GM23338 (cell line): ENCODE results near the gene PSKH1. TPM values are rescaled to one million over a fixed set of nuclear protein-coding genes. Genes with fewer than 3 reads are reported as not detected.

Source experiments
- ATAC-seq: fragments of 200-7000 bp; cut with Tn5 transposase; 3 replicates; pipeline ENCODE4 v1.9.1; 2020
- DNase-seq: peaks from one replicate; pipeline ENCODE4 v3.0.0-alpha.2; 2015; ENCODE audit warnings: low spot score
- H2AFZ ChIP-seq: fragments of 200-600 bp; sonication (generic); 2 replicates; pipeline ENCODE4 v1.8.0; 2016; ENCODE audit warnings: antibody characterized with exemption, mild to moderate bottlenecking, moderate library complexity
- H3F3A ChIP-seq: fragments of 200-600 bp; sonication (generic); replicated peaks from 2 replicates; pipeline ENCODE4 v1.8.0; 2017; ENCODE audit warnings: antibody characterized with exemption, mixed run types, low read depth
- H3K27ac ChIP-seq: fragments of 200-600 bp; sonication (generic); 2 replicates; pipeline ENCODE4 v1.6.1; 2016; ENCODE audit warnings: low read depth
- H3K27me3 ChIP-seq: fragments of 200-600 bp; sonication (generic); 2 replicates; pipeline ENCODE4 v1.8.0; 2016; ENCODE audit warnings: mild to moderate bottlenecking, mixed run types, moderate library complexity; ENCODE audit not compliant: insufficient read depth
- H3K36me3 ChIP-seq: fragments of 200-600 bp; sonication (generic); 2 replicates; pipeline ENCODE4 v1.8.0; 2016; ENCODE audit warnings: mild to moderate bottlenecking; ENCODE audit not compliant: insufficient read depth
- H3K4me1 ChIP-seq: fragments of 200-600 bp; sonication (generic); 2 replicates; pipeline ENCODE4 v1.8.0; 2016; ENCODE audit warnings: mild to moderate bottlenecking, moderate library complexity; ENCODE audit not compliant: insufficient read depth
- H3K4me2 ChIP-seq: fragments of 200-600 bp; sonication (generic); 2 replicates; pipeline ENCODE4 v1.7.1; 2017; ENCODE audit warnings: mixed run types
- H3K4me3 ChIP-seq: fragments of 200-600 bp; sonication (generic); 2 replicates; pipeline ENCODE4 v1.6.1; 2016; ENCODE audit warnings: mixed run types
- H3K79me2 ChIP-seq: fragments of 200-600 bp; sonication (generic); replicated peaks from 2 replicates; pipeline ENCODE4 v1.8.0; 2017; ENCODE audit warnings: mild to moderate bottlenecking; ENCODE audit not compliant: insufficient read depth
- H3K9me2 ChIP-seq: fragments of 200-600 bp; sonication (generic); 2 replicates; pipeline ENCODE4 v1.8.0; 2017; ENCODE audit not compliant: insufficient read depth
- H4K20me1 ChIP-seq: fragments of 200-600 bp; sonication (generic); replicated peaks from 2 replicates; pipeline ENCODE4 v1.8.0; 2017; ENCODE audit warnings: mild to moderate bottlenecking; ENCODE audit not compliant: insufficient read depth
- H3K27ac Mint-ChIP-seq: 2 replicates; pipeline ENCODE4 v1.8.0; 2020; ENCODE audit warnings: inconsistent platforms, mild to moderate bottlenecking, moderate library complexity, mixed read lengths
- H3K27me3 Mint-ChIP-seq: 3 replicates; pipeline ENCODE4 v1.8.0; 2022; ENCODE audit warnings: low read depth, mild to moderate bottlenecking, moderate library complexity, mixed read lengths, inconsistent platforms; ENCODE audit not compliant: insufficient read depth, poor library complexity
- H3K36me3 Mint-ChIP-seq: 3 replicates; pipeline ENCODE4 v1.8.0; 2021; ENCODE audit warnings: low read depth, mild to moderate bottlenecking, inconsistent platforms, moderate library complexity, mixed read lengths
- H3K4me1 Mint-ChIP-seq: 3 replicates; pipeline ENCODE4 v1.8.0; 2020; ENCODE audit warnings: mild to moderate bottlenecking, inconsistent platforms, mixed read lengths
- H3K4me3 Mint-ChIP-seq: 3 replicates; pipeline ENCODE4 v1.8.0; 2021; ENCODE audit warnings: moderate library complexity, mild to moderate bottlenecking, inconsistent platforms, mixed read lengths
- H3K9me3 Mint-ChIP-seq: 3 replicates; pipeline ENCODE4 v1.8.0; 2020; ENCODE audit warnings: moderate library complexity, mild to moderate bottlenecking, inconsistent platforms, mixed read lengths
- CREB1 ChIP-seq: fragments of 250-450 bp; sonication (Bioruptor Pico); IDR thresholded peaks from 2 replicates; pipeline ENCODE4 v1.5.0; 2020; ENCODE audit warnings: low read depth, mild to moderate bottlenecking, moderate library complexity
- EZH2phosphoT487 ChIP-seq: fragments of 200-600 bp; sonication (generic); IDR thresholded peaks from one replicate; pipeline ENCODE4 v1.8.1; 2018; ENCODE audit warnings: antibody characterized with exemption; ENCODE audit not compliant: unreplicated experiment
- POLR2AphosphoS5 ChIP-seq: IDR thresholded peaks from 2 replicates; pipeline ENCODE4 v1.6.1; 2016; ENCODE audit warnings: antibody characterized with exemption, low read depth
- STAT1 ChIP-seq: IDR thresholded peaks from one replicate; pipeline ENCODE4 v1.6.1; 2016; ENCODE audit warnings: antibody characterized with exemption; ENCODE audit not compliant: unreplicated experiment
- ZNF331 ChIP-seq: fragments of 250-450 bp; sonication (Bioruptor Pico); IDR thresholded peaks from 2 replicates; pipeline ENCODE4 v1.5.0; 2020; ENCODE audit warnings: low read depth, mild to moderate bottlenecking, moderate library complexity
- polyA plus RNA-seq: library from polyadenylated mRNA; unstranded; fragments of >200 nt; fragmentation: Nextera tagmentation; extraction: Ambion mirVana; gene quantifications from 2 replicates; pipeline ENCODE4 v1.2.1, GENCODE V29; 2016
- total RNA-seq: library from RNA; depleted of rRNA; stranded (reverse); fragments of >200 nt; shearing (Covaris generic); gene quantifications from 2 replicates; pipeline ENCODE4 v1.2.3, GENCODE V29; 2014
- TF ChIP-seq, protein P1 (sequence below): IDR thresholded peaks from 2 replicates; pipeline ENCODE4 v1.6.1; 2016; ENCODE audit warnings: antibody characterized with exemption
- TF ChIP-seq, protein P2 (sequence below): IDR thresholded peaks from one replicate; pipeline ENCODE4 v1.6.1; 2018; ENCODE audit warnings: antibody characterized with exemption; ENCODE audit not compliant: unreplicated experiment

Gene PSKH1
- total and polyA plus RNA-seq, 2 experiments from 2014 or later: 14.3 to 23.9 TPM

DNA sequence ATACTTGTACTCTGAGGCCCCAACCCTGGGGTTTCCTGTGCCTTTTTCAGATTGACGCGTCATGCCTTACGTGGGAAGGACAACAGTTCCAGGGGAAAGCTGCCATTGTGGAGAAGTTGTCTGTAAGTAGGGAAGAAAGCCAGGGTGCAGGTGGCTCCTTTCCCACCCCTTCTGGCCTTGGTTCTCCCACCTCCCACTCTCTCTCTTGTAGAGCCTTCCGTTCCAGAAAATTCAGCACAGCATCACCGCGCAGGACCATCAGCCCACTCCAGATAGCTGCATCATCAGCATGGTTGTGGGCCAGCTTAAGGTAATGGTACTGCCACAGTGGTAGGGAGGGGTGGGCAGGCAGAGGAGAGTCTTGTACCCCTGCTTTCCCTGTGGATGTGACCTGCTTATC, 24.8 kb upstream of the PSKH1 start:
- Mint-ChIP-seq H3K4me3 (no peak overlapping the region; the same call in 2 of the 3 replicates), H3K9me3 (no peaks in the 10 kb centered on the region; the same call in 2 of the 3 replicates), H3K4me1 (peaks cover 15% of the 10 kb centered on the region), H3K27ac (no peak overlapping the region), H3K36me3 (peaks cover 67% of the 10 kb centered on the region), H3K27me3 (peaks cover 9% of the 10 kb centered on the region)
- Histone ChIP-seq H2AFZ (no peak overlapping the region), H3K79me2 (peaks cover 25% of the 10 kb centered on the region), H3K4me2 (no peak overlapping the region), H3K4me1 (peaks cover 4% of the 10 kb centered on the region; the same call in 1 of the 2 replicates), H3F3A (peaks cover 46% of the 10 kb centered on the region), H3K4me3 (no peak overlapping the region), H3K27ac (no peak overlapping the region), H3K36me3 (peaks cover 39% of the 10 kb centered on the region), H3K27me3 (no peaks in the 10 kb centered on the region), H3K9me2 (no peaks in the 10 kb centered on the region), H4K20me1 (peaks cover 25% of the 10 kb centered on the region)
- no peak for ATAC-seq
- DNase-seq: no peak
- no peak for TF ChIP-seq EZH2phosphoT487
- TF ChIP-seq, protein P1, sequence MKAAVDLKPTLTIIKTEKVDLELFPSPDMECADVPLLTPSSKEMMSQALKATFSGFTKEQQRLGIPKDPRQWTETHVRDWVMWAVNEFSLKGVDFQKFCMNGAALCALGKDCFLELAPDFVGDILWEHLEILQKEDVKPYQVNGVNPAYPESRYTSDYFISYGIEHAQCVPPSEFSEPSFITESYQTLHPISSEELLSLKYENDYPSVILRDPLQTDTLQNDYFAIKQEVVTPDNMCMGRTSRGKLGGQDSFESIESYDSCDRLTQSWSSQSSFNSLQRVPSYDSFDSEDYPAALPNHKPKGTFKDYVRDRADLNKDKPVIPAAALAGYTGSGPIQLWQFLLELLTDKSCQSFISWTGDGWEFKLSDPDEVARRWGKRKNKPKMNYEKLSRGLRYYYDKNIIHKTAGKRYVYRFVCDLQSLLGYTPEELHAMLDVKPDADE: no peak
- no peak for TF ChIP-seq CREB1 (CRISPR knock-in tag)
- TF ChIP-seq, protein P2, sequence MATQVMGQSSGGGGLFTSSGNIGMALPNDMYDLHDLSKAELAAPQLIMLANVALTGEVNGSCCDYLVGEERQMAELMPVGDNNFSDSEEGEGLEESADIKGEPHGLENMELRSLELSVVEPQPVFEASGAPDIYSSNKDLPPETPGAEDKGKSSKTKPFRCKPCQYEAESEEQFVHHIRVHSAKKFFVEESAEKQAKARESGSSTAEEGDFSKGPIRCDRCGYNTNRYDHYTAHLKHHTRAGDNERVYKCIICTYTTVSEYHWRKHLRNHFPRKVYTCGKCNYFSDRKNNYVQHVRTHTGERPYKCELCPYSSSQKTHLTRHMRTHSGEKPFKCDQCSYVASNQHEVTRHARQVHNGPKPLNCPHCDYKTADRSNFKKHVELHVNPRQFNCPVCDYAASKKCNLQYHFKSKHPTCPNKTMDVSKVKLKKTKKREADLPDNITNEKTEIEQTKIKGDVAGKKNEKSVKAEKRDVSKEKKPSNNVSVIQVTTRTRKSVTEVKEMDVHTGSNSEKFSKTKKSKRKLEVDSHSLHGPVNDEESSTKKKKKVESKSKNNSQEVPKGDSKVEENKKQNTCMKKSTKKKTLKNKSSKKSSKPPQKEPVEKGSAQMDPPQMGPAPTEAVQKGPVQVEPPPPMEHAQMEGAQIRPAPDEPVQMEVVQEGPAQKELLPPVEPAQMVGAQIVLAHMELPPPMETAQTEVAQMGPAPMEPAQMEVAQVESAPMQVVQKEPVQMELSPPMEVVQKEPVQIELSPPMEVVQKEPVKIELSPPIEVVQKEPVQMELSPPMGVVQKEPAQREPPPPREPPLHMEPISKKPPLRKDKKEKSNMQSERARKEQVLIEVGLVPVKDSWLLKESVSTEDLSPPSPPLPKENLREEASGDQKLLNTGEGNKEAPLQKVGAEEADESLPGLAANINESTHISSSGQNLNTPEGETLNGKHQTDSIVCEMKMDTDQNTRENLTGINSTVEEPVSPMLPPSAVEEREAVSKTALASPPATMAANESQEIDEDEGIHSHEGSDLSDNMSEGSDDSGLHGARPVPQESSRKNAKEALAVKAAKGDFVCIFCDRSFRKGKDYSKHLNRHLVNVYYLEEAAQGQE: no peak

- H3K9me3 Mint-ChIP-seq: no peaks in the 10 kb centered on the region; the same call in 2 of the 3 replicates
- no peak for ATAC-seq
- Histone ChIP-seq H4K20me1 (peaks cover 22% of the 10 kb centered on the region), H3K27ac (no peak overlapping the region), H3K79me2 (peaks cover 30% of the 10 kb centered on the region), H3F3A (peaks cover 45% of the 10 kb centered on the region), H2AFZ (no peak overlapping the region), H3K36me3 (peaks cover 39% of the 10 kb centered on the region), H3K4me2 (no peak overlapping the region), H3K9me2 (no peaks in the 10 kb centered on the region), H3K4me1 (peaks cover 8% of the 10 kb centered on the region; the same call in 1 of the 2 replicates), H3K27me3 (no peaks in the 10 kb centered on the region), H3K4me3 (no peak overlapping the region)
- no peak for DNase-seq
- TF ChIP-seq, protein P2: no peak
- no peak for TF ChIP-seq STAT1
- TF ChIP-seq POLR2AphosphoS5: no peak
- no peak for TF ChIP-seq ZNF331 (CRISPR knock-in tag)
- peaks cover 13% of the 10 kb centered on the region for H3K27me3 Mint-ChIP-seq
- H3K27ac Mint-ChIP-seq: no peak overlapping the region
- H3K36me3 Mint-ChIP-seq: peaks cover 64% of the 10 kb centered on the region
- peaks cover 19% of the 10 kb centered on the region for H3K4me1 Mint-ChIP-seq
- H3K4me3 Mint-ChIP-seq: no peak overlapping the region
These were observed 23.4 kb upstream of the PSKH1 start for GRCh38 chr16:67869653-67870052.
